Activated naive CD4-positive, alpha-beta T cell treated with Interleukin-2 at 50 U/mL for 16 hours (primary cell): ENCODE data around the gene SART3.
A peak's percentile ranks its signal among the peaks of the same experiment; 100 is the strongest.
"Not testable (repeated sequence)": the region's sequence is repeated elsewhere in the genome, so short reads cannot be mapped to it uniquely, and the experiment has no call there.

Source experiments
- DNase-seq: peaks from one replicate; pipeline ENCODE4 v3.0.0-alpha.2; 2020

The SART3 gene

DNA sequence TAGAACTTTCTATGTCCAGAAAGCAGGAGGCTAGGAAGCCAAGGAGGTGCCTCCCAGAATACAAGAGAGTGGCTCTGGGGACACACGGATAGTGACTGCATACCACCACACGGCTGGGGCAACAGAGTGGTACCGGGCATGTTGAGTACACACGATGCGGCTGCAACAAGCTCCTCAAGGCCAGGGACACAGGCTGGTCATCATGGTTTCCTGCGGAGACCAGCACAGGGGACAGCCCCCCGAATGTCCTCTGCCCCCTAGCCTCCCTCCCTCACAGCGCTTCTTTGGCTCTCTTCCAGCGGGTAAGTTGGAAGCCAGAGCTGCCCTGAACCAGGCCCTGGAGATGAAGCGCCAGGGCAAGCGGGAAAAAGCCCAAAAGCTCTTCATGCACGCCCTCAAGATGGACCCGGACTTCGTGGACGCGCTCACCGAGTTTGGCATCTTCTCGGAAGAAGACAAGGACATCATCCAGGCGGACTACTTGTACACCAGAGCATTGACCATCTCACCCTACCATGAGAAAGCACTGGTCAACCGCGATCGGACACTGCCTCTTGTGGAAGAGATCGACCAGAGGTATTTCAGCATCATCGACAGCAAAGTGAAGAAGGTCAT is 42.8 kb downstream of the SART3 start:
- DNase-seq: no peak

DNA sequence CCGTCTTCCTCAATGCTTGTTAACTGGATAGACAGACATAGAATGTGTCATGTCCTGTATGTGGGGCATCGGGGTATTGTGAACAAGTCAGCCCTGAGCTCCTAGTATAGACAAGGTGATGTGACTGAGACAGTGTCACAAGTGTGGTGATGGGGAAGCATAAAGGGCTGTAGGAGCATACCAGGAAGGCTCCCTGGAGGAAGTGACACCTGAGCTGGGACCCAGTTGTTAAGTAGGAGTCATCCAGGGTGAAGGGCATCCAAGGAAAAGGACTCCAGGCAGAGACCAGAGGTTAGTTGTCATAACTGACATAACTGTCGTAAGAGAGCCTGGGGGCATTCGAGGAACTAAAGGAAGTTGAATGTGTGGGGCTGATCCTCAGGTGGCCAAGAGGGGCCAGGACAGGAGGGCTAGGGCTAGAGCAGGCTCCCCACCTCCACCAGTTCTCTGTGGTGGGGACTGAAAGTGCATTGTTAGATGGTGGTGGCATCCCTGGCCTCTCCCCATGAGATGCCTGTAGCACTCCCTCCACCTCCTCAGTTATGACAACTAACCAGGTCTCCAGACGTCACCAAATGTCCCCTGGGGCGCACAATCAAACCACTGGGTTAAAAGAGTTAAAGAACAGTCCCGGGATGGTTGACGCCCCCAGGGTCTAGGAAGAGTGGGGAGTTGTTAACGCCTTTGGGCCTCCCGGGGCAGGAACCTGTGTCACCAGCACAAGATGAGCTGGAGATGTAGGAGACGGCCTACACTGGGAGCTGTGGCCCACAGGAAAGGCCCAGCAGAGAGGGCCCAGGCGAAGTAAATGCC is 43.5 kb downstream of the SART3 start:
- DNase-seq: no peak

DNA sequence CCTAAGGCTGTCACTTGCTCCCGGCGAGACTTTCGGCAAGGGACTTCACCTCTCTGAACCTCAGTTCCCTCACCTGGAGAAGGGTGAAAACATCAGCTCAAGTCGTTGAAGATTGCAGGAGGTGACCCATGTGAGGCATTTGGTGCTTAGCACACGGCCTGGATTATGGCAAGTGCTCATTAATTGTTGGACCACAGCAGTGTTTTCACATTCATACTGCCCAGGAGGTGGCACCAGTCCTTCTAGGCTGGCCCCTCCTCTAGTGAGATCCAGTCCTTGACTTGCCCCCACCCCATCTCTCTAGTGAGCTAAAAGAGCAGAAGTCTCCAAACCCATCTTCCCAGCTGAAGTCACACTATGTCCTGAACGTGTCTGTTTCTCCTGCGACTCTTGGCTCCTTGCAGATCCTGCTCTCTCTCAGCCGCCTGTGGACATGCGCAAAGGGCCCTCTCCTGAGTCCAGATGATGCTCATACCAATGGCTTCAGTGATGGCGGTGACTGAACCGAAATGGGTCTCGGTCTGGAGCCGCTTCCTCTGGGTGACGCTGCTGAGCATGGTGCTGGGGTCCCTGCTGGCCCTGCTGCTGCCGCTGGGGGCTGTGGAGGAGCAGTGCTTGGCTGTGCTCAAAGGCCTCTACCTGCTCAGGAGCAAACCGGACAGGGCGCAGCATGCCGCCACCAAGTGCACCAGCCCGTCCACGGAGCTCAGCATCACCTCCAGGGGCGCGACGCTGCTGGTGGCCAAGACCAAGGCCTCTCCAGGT is 44.3 kb downstream of the SART3 start:
- no peak for DNase-seq

DNA sequence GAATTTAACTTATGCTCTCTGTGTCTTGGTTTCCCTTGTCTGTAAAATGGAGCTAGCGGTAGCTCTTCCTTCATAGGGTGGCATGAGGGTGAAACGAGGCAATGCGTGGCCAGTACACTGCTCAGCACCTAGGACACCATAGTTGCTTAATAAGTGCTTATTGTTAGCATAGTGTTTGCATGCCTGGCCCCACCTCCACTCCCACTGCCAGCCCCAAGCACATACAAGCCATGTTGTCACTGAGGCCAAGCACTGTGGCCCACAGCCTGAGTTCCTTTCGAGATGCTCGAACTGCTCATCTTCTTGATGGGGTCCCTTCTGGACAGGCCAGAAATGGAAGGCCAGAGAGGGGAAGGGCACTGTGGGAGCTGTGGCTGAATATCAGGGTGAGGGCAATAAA is 45.1 kb downstream of the SART3 start:
- no peak for DNase-seq

DNA sequence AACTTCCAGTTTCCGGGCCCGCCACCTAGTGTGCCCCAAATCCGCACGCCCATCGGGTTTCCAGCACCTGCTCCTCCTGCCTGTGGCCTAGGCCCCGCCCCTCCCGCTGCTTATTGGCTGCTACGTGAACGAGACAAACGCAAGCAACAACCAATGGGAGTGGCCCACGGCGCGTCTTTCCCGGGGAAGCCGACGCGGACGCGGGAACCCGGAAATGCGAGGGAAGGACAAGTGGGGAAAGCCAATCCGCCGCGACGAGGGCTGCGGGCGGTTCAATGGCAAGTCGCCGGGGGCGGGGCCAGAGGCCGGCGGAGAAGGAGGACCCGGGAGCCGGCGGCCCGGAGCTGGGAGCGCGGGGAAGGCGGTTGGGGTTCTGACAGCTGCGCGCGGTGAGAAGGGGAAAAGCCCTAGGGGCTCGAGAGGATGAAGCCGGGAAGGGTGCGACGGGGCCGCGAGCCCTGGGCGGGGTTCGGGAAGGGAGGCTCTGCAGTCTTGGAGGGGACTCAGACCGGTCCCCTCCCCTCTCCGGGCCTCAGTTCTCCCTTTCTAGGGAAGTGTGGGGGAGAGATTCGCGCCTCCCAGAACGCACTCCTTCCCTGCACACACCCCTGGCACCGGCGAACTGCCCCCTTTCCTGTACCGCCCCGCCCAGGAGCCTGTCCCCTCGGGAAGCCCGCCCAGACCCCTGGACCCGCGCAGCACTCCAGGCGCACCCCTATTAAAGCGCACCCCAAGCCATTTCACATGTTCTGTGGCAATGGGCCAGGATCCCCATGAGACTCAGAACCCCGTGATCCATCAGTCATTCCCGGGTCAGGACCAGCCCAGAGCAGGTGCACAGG is 45.8 kb downstream of the SART3 start, which contains the start of gene FICD:
TSS of gene FICD (plus strand) at position 305 of the 842 bp plus-strand sequence. CDS start 1,696 bp downstream, outside the sequence.
- peak; percentile 100 for DNase-seq

DNA sequence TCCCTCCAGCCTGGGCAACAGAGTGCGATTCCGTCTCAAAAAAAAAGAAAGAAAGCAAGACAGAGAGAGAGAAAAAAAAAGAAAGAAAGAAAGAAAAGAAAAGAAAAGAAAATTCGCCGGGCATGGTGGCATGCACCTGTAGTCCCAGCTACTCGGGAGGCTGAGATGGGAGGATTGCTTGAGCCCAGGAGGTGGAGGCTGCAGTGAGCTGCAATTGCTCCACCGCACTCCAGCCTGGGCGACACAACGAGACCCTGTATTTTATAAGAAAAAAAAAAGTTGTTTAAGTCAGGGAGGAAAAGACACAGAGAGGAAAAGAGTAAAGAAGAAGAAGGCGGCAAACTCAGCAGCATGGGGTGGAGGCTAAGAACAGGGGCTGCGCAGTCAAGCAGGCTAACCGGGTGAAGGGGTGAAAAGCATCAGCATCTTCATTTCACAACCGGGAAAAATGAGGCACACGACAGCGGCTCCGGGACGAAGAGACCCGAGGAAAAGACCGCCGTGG is 46.5 kb downstream of the SART3 start:
- DNase-seq: no peak

DNA sequence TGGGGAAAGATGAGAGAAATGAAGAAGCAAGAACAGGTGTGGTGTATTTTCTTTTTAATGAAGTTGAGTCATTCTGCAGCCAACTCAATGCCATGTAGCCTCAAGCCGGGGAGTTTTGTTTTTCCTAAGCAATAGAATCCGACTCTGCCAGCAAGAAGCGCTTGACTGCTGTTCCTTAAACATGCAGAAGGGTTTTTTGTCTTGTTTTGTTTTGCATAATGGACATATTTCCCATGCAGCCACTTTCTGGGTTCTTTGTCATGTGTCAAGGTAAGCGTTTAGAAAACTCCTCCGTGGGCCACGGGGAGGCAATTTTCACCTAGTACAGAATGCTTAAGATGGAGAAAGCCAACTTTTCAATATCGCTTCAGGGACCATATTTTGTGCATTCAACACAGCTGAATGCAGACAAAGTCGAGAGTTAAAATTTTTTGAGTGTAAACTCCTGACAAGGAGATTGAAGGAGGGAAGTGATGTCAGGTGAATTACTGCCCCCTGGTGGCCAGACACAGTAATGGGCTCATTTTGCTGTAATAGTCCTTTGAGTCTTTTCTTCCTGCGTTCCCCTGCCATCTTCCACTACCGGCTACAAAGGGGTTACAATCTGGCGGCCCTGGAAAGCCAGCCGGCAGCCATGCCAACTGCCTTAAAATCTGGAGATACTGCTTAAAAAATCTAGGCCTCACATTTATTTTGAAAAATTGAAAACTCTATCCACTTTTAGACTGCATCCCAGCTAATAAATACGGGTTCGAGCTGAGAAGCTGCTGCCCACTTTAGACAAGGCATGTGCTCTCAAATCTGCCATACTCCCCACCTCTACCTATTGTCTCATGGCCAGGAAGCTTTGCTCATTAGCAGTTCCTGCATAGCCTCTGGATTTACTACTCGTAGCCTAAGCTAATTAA is 49.1 kb downstream of the SART3 start:
- DNase-seq: peak; percentile 77

DNA sequence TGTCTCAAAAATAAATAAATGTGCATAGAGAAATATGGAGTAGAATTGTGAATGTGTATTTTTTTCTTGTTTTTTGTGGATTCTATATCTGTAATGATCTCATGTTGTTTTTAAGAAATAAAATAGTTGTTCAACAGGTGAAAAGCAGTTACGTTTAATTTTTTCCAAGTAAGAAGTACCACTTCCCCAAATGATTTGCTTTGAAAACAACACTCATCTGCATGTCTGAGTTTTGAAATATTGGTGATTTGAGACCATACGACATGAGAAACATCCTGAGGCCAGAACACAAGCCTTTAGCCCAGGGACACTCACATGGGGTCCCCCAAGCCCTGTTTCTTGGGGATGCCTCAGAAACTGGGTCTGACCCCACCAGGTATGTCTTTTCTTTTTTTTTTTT is 50.1 kb downstream of the SART3 start:
- DNase-seq: no peak

DNA sequence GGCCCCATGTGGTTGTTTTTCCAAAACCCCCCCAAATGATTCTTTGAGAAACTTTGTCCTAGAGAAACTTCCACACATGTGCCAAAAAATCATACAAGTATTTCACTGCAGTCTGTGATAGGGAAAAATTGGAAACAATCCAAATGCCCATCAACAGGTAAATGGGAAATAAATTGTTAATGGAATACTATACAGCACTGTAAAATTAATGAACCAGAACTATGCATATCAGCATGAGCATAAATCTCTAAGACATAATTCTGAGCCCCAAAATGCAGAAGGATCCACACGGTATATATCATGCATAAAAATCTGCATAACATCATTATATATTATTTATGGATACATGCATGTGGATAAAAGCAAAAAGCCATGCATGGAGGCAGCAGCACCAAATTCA is 51.2 kb downstream of the SART3 start:
- DNase-seq: no peak

DNA sequence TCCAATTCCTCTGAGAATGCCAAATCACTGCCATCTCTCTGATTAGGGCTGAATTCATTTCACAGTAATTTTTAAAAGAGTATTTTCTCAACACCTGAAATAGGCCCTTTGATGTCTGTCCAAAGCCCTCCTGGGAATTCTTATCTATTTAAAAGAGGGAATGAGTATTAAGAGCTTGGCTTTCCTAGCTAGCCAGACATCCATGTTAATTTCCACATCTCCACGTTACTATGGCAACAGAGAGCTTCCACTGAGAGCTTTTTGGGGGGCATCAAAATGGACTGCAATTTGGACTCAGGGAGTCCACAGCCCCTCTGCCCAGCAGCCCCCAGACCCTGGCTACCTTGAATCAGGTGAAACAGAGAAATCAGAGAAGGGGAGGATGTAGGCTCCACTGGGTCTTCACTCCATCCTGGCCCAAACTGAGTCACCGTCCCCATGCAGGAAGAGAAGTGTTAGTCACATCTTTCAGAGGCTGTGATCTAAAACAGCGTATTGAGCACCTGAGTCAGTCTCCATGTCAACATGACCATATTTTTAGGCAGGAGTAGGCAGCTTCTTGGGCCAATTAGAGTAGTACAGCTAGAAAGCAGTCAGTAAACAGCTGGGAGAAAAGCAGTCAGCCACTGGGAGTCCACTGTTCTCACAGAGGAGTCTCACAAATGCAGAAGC is 52.9 kb downstream of the SART3 start:
- no peak for DNase-seq

DNA sequence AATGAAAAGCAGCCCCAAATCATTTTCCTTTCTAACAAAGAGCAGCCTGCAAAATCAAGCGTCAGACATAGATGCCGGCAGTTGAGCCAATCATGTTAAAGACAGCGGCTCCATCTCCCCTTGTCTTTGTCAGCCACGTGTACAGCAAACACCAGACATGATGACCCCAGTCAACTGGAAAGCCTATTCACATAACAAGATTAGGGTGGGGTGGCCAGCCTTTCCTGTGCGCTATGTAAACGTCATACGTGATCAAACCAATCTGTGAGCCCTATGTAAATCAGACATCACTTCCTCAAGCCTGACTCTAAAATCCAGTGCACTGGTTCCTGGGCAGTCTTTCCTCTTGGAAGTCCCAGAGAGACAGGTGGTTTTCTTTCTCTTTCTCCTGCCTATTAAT is 55.8 kb downstream of the SART3 start:
- DNase-seq: no peak

DNA sequence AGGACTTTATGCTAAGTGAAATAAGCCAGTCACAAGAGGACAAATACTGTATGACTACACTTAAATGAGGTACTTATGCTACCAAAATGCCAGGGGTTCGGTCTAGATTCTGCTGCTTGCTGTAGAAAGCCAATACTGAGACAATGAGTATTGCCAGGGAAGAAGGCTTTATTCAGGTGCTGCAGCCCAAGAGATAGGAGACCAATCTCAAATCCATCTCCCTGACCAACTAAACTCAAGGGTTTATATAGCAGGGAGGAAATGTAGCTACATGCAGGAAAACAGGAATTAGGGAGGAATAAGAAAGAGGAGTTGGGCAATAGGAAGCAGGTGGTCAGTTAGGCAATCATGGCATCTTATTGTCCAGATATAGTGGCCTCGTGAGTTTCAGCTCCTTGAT is 58.1 kb downstream of the SART3 start:
- DNase-seq: no peak

DNA sequence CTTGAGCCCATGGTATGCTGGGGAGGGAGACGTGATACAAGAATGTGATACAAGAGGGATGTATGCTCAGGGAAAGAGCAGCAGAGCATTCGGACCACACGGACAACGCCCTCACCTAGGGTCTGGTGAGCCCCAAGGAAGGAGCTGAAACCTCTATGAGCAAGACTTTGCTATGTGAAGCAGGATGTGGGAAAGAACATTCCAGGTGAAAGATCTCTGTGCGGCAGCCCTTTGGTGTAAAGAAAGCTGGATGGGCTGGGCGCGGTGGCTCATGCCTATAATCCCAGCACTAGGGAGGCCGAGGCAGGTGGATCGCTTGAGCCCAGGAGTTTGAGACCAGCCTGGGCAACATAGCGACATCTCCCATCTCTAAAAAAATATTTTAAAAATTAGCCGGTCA is 62.8 kb downstream of the SART3 start:
- DNase-seq: no peak

DNA sequence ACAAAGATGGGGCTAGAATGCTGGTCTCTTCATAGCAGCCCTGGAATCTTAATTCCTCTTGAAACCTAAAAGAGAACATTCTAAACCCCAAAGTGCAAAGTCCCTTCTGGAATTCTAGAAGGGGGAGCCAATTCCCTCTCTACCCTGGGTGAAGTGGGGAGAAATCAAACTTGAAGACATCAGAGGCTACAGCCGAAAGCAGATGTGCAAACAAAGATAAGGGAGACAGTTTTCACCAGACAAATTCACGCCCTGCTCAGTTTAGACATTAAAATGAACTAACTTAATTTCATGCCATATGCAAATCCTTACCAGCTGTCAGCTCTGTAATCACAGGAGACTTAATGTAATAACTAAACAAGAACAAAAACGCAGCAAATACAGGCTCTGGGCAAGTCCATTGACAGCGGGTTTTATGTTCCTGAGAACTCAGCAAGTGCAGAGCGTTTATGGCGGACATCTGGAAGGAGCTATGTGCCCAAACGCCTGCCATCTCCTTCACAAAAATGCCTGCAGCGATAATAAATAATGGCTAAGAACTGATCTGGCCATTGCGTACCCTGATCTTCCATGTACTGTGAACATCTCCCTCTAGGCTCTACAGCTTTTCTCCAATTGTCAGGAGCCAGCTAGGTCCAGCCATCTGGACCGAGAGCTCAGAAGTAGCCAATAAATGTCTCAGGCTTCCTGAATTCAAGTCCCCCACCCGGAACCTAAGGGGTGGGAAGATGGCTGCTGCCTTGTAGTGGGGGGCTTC is 65.0 kb downstream of the SART3 start:
- no peak for DNase-seq

DNA sequence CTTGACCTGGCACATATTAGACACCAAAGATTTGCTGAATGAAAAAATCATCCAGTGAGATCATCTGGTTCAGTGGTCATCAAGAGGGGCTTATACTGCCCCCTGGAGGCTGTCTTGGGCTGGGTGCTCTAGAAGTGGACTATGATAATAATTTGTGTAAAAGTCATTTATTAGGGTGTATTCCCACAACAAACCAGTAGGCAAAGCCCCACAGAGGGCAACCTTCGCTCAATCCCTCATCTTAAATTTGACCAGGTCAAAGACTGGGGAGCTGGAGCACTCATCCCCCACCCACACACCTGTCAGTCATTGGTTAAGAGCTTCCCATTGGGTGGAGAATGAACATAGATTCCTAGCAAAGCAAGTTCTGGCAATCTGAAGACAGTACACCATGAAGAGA is 65.9 kb downstream of the SART3 start:
- DNase-seq: no peak

DNA sequence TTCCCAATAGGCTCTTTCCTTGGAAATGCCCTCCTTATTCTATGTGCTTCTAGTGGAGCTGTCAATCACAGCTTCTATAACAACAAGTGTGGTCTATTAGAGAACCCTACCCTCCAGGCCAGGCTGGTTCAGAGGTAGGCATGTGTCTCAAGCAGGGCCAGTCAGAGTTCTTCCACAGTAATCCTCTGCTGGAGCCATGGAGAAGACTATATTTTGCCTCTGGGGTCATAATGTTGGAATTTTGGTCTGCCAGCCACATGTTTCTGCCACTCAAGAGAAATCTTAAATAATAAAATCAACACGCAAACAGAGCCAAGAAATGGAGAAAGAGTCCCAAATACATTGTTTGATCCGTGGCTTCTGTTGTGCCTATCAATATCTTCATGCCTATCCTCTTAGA is 69.7 kb downstream of the SART3 start:
- DNase-seq: no peak

DNA sequence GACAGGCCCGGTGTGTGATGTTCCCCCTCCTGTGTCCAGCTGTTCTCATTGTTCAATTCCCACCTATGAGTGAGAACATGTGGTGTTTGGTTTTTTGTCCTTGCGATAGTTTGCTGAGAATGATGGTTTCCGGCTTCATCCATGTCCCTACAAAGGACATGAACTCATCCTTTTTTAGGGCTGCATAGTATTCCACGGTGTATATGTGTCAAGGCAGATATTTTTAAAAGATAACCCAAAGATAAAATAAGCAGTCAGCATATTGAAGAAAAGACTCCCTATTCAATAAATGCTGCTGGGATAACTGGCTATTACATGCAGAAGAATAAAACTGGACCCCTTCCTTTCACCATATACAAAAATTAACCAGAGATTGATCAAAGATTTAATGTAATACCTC is 73.9 kb downstream of the SART3 start:
- DNase-seq: not testable (repeated sequence)

DNA sequence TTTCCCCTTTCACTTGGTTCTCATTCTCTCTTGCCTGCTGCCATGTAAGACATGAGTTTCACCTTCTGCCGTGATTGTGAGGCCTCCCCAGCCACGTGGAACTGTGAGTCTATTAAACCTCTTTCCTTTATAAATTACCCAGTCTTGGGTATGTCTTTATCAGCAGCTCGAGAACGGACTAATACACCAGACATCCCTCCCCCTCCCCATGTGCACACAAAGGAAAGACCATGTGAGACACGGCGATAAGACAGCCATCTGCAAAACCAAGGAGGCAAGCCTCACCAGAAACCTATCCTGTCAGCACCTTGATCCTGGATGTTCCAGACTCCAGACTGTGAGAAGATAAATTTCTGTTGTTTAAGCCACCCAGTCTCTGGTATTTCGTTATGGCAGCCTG is 75.6 kb downstream of the SART3 start:
- not testable (repeated sequence) for DNase-seq

DNA sequence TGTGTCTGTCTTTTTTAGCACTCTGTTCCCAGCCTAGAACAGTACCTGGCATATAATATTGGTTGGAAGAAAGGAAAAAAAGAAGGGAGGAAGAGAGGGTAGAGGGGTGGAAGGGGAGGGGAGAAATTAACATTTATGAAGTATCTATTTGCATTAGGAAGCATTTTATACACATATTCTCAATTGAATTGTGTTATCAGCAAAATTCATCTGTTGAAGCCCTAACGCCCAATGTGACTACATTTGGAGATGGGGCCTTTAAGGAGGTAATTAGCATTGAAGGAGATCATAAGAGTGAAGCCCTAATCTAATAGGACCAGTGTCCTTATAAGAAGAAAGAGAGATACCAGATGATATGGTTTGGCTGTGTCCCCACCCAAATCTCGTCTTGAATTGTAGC is 76.1 kb downstream of the SART3 start:
- no peak for DNase-seq

DNA sequence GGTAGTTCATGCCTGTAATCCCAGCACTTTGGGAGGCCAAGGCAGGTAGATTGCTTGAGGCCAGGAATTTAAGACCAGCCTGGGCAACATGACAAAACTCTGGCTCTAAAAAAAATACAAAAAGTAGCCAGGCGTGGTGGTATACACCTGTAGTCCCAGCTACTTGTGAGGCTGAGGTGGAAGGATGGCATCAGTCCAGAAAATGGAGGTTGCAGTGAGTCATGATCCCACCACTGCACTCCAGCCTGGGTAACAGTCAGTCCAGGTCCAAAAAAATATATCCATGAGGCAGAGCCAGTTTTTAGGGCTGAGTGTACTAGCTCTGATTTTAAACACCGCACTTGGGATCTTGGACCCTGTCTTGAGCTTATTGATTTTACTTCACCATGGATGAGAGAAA is 76.5 kb downstream of the SART3 start:
- DNase-seq: no peak
